Ishikawa (cell line): Measurements from ENCODE around the gene UHRF2.

Source experiments
- CEBPB ChIP-seq: IDR thresholded peaks from 2 replicates; pipeline ENCODE4 v1.6.1; 2012
- CREB1 ChIP-seq: IDR thresholded peaks from 2 replicates; pipeline ENCODE4 v1.6.1; 2012; ENCODE audit warnings: low read depth
- EGR1 ChIP-seq: IDR thresholded peaks from 2 replicates; pipeline ENCODE4 v1.6.1; 2012
- EP300 ChIP-seq: IDR thresholded peaks from 2 replicates; pipeline ENCODE4 v1.6.1; 2012; ENCODE audit warnings: borderline replicate concordance
- FOXM1 ChIP-seq: IDR thresholded peaks from 2 replicates; pipeline ENCODE4 v1.6.1; 2012; ENCODE audit warnings: low read depth, borderline replicate concordance
- NFIC ChIP-seq: IDR thresholded peaks from 2 replicates; pipeline ENCODE4 v1.6.1; 2012
- RAD21 ChIP-seq: IDR thresholded peaks from 2 replicates; pipeline ENCODE4 v1.6.1; 2012; ENCODE audit warnings: low read depth
- TAF1 ChIP-seq: IDR thresholded peaks from 2 replicates; pipeline ENCODE4 v1.6.1; 2012; ENCODE audit warnings: low read depth, mild to moderate bottlenecking
- TCF12 ChIP-seq: IDR thresholded peaks from 2 replicates; pipeline ENCODE4 v1.6.1; 2012; ENCODE audit warnings: low read depth
- TEAD4 ChIP-seq: IDR thresholded peaks from 2 replicates; pipeline ENCODE4 v1.6.1; 2012
- YY1 ChIP-seq: IDR thresholded peaks from 2 replicates; pipeline ENCODE4 v1.6.1; 2012; ENCODE audit warnings: low read depth
- ZBTB7A ChIP-seq: IDR thresholded peaks from 2 replicates; pipeline ENCODE4 v1.6.1; 2012; ENCODE audit warnings: low read depth
- TF ChIP-seq, protein P1 (sequence below): IDR thresholded peaks from 2 replicates; pipeline ENCODE4 v1.6.1; 2012; ENCODE audit warnings: low read depth, mild to moderate bottlenecking
- TF ChIP-seq, protein P2 (sequence below): IDR thresholded peaks from 2 replicates; pipeline ENCODE4 v1.6.1; 2012
- TF ChIP-seq, protein P3 (sequence below): IDR thresholded peaks from 2 replicates; pipeline ENCODE4 v1.6.1; 2012

Gene UHRF2

GRCh38 chr9:6449645-6450044 lies 36.6 kb downstream of the UHRF2 start:
- TF ChIP-seq, protein P1, sequence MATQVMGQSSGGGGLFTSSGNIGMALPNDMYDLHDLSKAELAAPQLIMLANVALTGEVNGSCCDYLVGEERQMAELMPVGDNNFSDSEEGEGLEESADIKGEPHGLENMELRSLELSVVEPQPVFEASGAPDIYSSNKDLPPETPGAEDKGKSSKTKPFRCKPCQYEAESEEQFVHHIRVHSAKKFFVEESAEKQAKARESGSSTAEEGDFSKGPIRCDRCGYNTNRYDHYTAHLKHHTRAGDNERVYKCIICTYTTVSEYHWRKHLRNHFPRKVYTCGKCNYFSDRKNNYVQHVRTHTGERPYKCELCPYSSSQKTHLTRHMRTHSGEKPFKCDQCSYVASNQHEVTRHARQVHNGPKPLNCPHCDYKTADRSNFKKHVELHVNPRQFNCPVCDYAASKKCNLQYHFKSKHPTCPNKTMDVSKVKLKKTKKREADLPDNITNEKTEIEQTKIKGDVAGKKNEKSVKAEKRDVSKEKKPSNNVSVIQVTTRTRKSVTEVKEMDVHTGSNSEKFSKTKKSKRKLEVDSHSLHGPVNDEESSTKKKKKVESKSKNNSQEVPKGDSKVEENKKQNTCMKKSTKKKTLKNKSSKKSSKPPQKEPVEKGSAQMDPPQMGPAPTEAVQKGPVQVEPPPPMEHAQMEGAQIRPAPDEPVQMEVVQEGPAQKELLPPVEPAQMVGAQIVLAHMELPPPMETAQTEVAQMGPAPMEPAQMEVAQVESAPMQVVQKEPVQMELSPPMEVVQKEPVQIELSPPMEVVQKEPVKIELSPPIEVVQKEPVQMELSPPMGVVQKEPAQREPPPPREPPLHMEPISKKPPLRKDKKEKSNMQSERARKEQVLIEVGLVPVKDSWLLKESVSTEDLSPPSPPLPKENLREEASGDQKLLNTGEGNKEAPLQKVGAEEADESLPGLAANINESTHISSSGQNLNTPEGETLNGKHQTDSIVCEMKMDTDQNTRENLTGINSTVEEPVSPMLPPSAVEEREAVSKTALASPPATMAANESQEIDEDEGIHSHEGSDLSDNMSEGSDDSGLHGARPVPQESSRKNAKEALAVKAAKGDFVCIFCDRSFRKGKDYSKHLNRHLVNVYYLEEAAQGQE, result no peak
- TF ChIP-seq, protein P2, sequence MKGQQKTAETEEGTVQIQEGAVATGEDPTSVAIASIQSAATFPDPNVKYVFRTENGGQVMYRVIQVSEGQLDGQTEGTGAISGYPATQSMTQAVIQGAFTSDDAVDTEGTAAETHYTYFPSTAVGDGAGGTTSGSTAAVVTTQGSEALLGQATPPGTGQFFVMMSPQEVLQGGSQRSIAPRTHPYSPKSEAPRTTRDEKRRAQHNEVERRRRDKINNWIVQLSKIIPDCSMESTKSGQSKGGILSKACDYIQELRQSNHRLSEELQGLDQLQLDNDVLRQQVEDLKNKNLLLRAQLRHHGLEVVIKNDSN, result no peak
- TF ChIP-seq NFIC (no peak), TCF12 (no peak), CEBPB (no peak), TAF1 (no peak), FOXM1 (no peak), EGR1 (no peak), RAD21 (no peak), ZBTB7A (no peak), TEAD4 (no peak), YY1 (no peak), EP300 (no peak), CREB1 (no peak)
- TF ChIP-seq, protein P3, sequence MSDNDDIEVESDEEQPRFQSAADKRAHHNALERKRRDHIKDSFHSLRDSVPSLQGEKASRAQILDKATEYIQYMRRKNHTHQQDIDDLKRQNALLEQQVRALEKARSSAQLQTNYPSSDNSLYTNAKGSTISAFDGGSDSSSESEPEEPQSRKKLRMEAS, result no peak

- TF ChIP-seq EGR1 (no peak), RAD21 (no peak), FOXM1 (no peak), YY1 (no peak), TAF1 (no peak), TCF12 (no peak), ZBTB7A (no peak), CEBPB (no peak), EP300 (no peak), TEAD4 (no peak), CREB1 (no peak), NFIC (no peak)
- TF ChIP-seq, protein P2, result no peak
- TF ChIP-seq, protein P1, result no peak
- TF ChIP-seq, protein P3, result no peak
Measured at GRCh38 chr9:6450641-6451375, 37.8 kb downstream of the UHRF2 start.

DNA sequence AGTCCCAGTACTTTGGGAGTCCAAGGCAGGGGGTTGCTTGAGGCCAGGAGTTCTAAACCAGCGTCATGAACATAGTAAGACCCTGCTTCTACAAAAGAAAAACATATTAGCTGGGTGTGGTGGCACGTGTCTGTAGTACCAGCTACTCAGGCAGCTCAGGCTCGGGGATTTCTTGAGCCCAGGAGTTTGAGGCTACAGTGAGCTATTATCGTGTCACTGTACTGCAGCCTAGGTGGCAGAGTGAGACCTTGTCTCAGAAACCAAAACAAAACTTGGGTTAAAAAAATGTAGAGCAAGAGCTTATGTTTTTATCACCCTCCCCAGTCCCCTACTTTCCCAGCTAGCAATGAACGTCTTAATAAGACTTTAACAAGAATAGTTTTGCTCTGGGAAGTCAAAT lies 46.7 kb downstream of the UHRF2 start:
- no peak for TF ChIP-seq NFIC
- no peak for TF ChIP-seq CEBPB

DNA sequence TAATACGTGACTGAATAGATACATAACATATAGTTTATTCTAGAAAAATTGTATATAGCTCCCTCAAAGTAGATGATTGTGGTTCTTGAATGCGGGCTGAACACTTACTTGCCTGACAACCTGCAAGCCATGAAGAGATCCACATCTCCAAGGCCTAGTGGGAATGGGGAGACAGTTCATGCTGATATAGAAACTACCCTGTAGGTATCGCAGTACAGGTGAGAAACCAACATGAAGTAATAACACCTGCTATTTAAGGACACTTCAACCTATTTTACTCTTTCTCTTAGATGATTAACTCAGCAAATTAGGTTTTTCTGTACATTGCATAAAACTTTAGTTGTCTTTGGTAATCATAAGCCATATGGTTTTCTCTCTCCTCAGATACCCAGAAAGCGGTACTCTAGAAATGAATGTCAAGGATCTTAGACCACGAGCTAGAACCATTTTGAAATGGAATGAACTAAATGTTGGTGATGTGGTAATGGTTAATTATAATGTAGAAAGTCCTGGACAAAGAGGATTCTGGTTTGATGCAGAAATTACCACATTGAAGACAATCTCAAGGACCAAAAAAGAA lies 47.3 kb downstream of the UHRF2 start:
- TF ChIP-seq EGR1 (no peak), FOXM1 (no peak), CEBPB (no peak), RAD21 (no peak), NFIC (no peak), TAF1 (no peak), CREB1 (no peak), ZBTB7A (no peak), TCF12 (no peak), EP300 (no peak), YY1 (no peak), TEAD4 (no peak)
- TF ChIP-seq, protein P2, result no peak
- TF ChIP-seq, protein P1, result no peak
- TF ChIP-seq, protein P3, result no peak
